IPS-NIHi7 (cell line): ENCODE data around the gene RBM20.
"Not testable (repeated sequence)": the region's sequence is repeated elsewhere in the genome, so short reads cannot be mapped to it uniquely, and the experiment has no call there.

Experiments used
- DNase-seq: peaks from one replicate; pipeline ENCODE4 v3.0.0; 2012; ENCODE audit warnings: mixed read lengths; ENCODE audit errors: extremely low spot score

RBM20 gene

DNA sequence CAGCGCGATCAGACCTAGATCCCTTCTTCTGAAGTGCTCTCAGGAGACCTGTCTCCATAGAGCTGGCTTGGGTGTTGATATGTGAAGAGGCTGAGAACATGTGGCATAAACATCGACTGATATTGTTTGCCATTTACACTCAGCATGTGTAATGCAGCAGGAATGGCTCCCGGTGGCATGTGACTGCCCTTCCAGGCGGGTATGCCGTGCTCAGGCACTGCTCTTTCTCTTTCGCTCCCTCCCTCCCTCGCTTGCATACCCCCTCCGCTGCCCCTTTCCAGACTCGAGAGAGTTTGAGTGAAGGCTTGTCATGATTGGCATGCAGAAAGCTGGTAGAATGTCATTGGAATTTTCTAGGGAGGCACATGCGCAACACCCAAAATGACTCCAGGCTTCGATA is 120.2 kb downstream of the RBM20 start:
- no peak for DNase-seq

GRCh38 chr10:110764793-110765512 is 120.8 kb downstream of the RBM20 start:
- DNase-seq = no peak

DNA sequence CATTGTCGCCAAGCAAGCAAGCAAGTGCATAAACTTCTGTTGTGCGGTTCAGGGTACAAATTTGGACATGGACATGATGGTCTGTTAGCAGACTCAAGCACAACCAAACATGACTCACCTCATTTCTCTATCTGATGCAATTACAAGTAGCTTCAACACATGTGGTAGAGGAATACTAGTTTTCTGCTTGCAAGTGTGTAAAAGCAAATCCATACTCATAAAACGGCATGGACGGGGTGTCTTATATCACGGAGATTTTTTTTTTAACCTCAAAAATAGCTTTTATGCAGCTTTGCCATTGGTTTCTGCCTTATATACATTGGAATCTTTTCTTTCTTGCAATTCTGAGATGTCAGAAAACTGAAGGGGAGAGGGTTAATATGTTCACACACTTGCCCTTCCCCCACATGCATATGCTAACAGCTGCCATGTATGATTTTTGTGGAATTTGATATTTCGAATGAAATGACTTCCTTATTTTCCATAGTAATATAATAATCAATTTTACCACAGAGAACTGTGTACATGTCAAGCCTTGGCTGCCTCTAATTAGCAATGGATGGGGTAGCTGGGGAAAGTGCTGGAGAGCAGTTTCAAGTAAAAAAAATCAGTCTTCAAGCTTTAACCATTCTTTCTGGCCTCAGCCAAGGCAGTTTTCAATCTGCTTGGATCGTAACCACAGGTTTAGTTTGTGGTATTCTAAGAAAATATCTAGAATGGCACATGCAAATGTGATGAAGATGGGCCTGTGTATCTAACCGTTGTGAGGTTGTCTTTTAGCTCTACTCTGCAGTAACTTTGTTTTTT is 121.6 kb downstream of the RBM20 start:
- no peak for DNase-seq

DNA sequence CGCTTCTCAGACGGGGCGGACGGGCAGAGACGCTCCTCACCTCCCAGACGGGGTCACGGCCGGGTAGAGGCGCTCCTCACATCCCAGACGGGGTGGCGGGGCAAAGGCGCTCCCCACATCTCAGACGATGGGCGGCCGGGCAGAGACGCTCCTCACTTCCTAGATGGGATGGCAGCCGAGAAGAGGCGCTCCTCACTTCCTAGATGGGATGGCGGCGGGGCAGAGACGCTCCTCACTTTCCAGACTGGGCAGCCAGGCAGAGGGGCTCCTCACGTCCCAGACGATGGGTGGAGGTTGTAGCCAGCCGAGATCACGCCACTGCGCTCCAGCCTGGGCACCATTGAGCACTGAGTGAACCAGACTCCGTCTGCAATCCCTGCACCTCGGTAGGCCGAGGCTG is 123.5 kb downstream of the RBM20 start:
- not testable (repeated sequence) for DNase-seq

DNA sequence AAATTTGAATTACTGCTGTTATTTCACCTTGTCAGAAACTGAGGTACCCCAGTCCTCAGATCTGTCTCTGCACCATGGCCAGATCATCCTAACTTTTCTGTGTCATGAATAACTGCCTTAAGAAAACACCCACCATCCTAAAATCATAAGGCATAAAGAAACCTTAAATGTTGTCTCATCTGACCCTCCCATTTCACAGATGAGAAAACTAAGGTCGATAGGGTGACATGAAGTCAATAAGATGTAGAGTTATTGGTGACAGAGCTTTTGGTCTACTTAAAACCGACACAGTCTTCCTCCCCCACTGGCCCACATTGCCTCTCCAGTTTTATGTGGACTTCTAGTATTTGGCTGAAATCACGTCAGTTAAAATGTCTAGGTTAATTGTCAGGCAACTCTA is 126.1 kb downstream of the RBM20 start:
- DNase-seq = no peak

DNA sequence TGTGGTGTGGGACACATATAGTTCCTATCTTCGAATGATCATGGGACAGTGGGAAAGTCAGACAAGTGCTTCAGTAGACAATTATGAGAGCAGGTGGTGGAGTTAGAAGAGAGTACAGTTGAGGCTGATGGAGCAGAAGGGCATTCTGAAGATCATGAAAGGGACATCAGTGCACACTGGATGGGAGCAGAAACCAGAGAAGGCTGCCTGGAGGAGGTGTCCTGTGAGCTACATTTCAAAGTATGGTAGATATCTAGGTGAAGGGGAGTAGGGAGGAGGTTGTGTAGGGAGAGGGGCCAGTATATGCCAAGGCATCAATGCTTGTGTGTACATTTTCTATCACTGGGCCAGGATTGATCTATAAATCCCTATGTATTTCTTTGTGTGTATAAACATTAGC is 127.3 kb downstream of the RBM20 start:
- DNase-seq = no peak

DNA sequence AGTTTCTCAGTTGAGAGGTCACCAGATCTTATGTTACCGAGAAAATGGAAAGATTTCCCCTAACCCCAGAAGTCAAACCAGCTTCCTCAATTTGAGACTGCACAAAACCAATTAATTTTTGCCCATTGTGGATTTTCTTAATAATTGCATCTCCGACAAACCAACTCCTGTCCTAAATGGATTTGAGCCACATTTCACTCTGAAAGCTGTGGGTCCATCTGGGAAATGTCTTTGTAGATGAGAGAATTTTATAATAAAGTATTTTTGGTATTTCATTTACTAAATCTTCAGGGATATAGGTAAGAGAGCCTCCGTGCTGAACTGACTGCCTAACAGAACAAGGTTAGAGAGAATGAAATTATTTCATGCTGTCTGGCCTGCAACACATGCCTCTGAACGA is 127.9 kb downstream of the RBM20 start:
- no peak for DNase-seq

- no peak for DNase-seq
Observed at GRCh38 chr10:110772454-110773025, 128.4 kb downstream of the RBM20 start.

- DNase-seq = no peak
Observed at GRCh38 chr10:110773693-110774068, 129.5 kb downstream of the RBM20 start.

- no peak for DNase-seq
Observed at GRCh38 chr10:110774069-110775019, 130.2 kb downstream of the RBM20 start.

GRCh38 chr10:110775020-110775375 is 130.9 kb downstream of the RBM20 start:
- no peak for DNase-seq

DNA sequence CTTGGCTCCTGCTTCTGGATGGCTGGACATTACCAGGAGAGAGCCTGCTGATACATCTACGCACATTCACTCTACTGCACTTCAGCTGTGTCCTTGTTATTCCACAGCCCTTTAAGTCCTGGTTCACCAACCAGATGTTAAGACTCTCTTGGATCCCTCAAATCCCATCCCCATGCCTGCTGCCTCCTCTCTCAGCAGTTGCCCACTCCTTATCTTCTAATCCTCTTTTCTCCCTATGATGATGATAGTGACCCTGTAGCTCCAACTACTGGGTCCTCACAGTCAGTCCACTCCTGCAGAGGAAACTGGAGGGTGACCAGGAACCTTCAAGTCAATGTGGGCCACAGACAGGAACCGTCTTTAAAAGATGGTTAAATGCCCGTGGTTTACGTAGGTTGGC is 131.3 kb downstream of the RBM20 start:
- DNase-seq = no peak

DNA sequence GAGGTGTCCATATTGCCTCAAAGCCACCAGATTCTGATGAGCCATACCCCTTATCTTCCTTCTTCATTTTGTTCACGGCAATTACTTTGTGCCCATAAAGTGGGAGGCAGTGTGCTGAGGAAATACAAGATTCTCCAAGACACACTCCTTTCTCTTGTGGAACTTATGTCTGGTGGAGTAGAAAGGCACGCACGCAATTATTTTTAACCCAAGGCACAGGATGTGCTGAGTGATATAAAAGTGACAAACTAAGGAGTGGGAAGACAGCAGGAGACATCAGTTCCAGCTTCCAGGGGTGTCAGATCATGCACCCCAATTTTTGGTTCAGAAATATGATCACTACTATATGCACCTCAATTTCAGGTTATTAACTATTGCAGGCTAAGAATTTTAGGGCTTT is 132.9 kb downstream of the RBM20 start:
- no peak for DNase-seq

- DNase-seq = no peak
Observed at GRCh38 chr10:110777661-110778060, 133.5 kb downstream of the RBM20 start.

GRCh38 chr10:110778211-110778610 is 134.1 kb downstream of the RBM20 start:
- no peak for DNase-seq

GRCh38 chr10:110779489-110779888 is 135.4 kb downstream of the RBM20 start:
- DNase-seq = no peak

GRCh38 chr10:110780704-110781103 is 136.6 kb downstream of the RBM20 start:
- no peak for DNase-seq

GRCh38 chr10:110781139-110781538 is 137.0 kb downstream of the RBM20 start:
- no peak for DNase-seq

- DNase-seq = no peak
Observed at GRCh38 chr10:110782616-110783015, 138.5 kb downstream of the RBM20 start.

- DNase-seq = no peak
Observed at GRCh38 chr10:110783509-110784107, 139.5 kb downstream of the RBM20 start.

DNA sequence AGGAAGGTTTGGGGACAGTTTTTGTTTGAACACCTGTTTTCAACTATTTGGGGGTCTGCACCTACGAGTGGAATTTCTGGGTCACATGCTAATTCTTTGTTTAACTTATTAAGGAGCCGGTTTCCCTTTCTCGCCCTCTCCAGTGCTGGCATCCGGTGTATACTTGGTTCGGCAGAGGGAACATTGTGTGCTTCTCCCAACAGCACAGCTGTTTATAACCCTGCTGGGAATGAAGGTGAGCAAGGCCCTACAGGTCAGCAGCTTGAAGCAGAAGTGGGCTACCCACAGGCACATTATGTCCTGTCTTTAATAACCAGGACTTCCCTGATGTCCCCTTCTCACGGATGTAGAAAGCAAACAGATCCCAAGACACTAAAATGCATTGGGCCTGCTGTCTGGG is 140.1 kb downstream of the RBM20 start:
- no peak for DNase-seq

DNA sequence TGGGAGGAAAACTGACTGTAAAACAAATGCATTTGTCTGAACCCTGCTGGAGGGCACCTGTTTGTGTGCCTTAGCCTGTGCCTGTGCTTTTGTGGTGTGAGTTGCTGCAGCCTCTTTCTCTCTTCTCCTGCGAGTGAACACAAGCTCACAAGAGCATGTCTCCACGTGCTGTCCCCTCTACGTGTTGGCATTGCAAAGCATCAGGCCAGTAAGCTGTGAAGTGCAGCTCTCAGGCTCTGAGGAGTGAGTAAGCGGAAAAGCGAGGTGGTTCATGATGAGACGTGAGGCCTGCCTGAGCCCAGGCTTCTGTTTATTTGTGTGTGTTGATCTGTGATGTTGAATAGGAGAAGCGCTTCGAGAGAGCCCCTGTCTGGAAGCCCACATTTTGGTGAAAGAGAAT is 142.0 kb downstream of the RBM20 start:
- DNase-seq = no peak
